ENCODE measurements around the gene EDAR. TPM values are rescaled to one million over a fixed set of nuclear protein-coding genes. Genes with fewer than 3 reads are reported as not detected.

The EDAR gene
- total RNA-seq, 1 donor from 2014 or later, result 0.24 TPM

DNA sequence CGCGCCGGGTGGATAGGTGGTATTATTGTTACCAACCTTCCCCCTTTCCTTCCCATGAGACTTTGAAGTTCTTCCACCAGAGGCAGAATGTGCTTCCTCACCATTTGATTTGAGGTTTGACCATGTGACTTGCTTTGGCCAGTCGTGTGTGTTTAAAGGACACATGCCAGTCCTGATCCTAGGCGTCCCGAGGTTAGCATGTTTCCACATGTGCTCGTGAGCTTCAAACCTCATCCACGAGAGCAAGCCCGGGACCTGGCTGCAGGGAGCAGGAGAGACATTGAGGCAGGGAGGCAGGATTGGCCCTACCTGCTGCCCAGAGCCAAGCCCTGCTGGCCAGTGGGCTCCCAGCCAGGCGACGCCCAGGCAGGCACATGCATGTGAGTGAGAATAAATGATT, 27.4 kb upstream of the EDAR start:
- Mint-ChIP-seq H3K4me3 (ENCODE audit: low read depth) (no peak overlapping the region), H3K27ac (no peak overlapping the region), H3K9me3 (ENCODE audit: low read depth) (no peaks in the 10 kb centered on the region), H3K4me1 (ENCODE audit: low read depth) (peaks cover 8% of the 10 kb centered on the region), H3K27me3 (peaks cover 24% of the 10 kb centered on the region), H3K36me3 (ENCODE audit: insufficient read depth) (no peaks in the 10 kb centered on the region)
- TF ChIP-seq CTCF (IDR thresholded peaks at IDR 0.05; ENCODE audit: unreplicated experiment), result no peak
- DNase-seq (ENCODE audit: low spot score, unreplicated experiment), result no peak

GRCh38 chr2:109014476-109014875, 25.5 kb upstream of the EDAR start:
- no peaks in the 10 kb centered on the region for H3K36me3 Mint-ChIP-seq (ENCODE audit: insufficient read depth)
- TF ChIP-seq CTCF (IDR thresholded peaks at IDR 0.05; ENCODE audit: unreplicated experiment), result no peak
- no peak overlapping the region for H3K27ac Mint-ChIP-seq
- no peak overlapping the region for H3K4me3 Mint-ChIP-seq (ENCODE audit: low read depth)
- H3K4me1 Mint-ChIP-seq (ENCODE audit: low read depth), result no peaks in the 10 kb centered on the region
- no peaks in the 10 kb centered on the region for H3K9me3 Mint-ChIP-seq (ENCODE audit: low read depth)
- DNase-seq (ENCODE audit: low spot score, unreplicated experiment), result no peak
- peaks cover 19% of the 10 kb centered on the region for H3K27me3 Mint-ChIP-seq

DNA sequence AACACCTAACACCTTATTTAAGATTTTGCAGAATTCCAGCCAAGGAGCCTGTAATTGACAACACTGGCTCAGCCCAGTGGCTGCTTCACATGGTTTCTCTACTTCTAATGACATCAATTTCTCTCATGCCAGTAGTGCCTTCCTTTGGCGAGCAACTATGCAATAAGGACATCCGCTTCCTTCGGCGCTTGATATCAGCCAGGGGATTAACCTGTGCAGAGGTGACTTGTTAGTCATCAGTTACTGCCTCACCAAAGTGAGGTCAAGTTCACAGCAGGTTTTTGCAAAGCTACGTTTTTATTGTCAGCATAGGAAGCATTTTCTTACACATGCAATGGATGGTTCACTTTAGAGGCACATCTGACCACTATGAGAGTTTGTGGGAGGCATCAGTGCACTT, 24.0 kb upstream of the EDAR start:
- Mint-ChIP-seq H3K4me3 (ENCODE audit: low read depth) (no peak overlapping the region), H3K27ac (no peak overlapping the region), H3K4me1 (ENCODE audit: low read depth) (no peaks in the 10 kb centered on the region), H3K9me3 (ENCODE audit: low read depth) (no peaks in the 10 kb centered on the region), H3K36me3 (ENCODE audit: insufficient read depth) (no peaks in the 10 kb centered on the region), H3K27me3 (peaks cover 14% of the 10 kb centered on the region)
- no peak for DNase-seq (ENCODE audit: low spot score, unreplicated experiment)
- TF ChIP-seq CTCF (IDR thresholded peaks at IDR 0.05; ENCODE audit: unreplicated experiment), result no peak

- Mint-ChIP-seq H3K27me3 (peaks cover 10% of the 10 kb centered on the region), H3K4me3 (ENCODE audit: low read depth) (no peak overlapping the region), H3K9me3 (ENCODE audit: low read depth) (no peaks in the 10 kb centered on the region), H3K4me1 (ENCODE audit: low read depth) (no peaks in the 10 kb centered on the region), H3K27ac (no peak overlapping the region), H3K36me3 (ENCODE audit: insufficient read depth) (no peaks in the 10 kb centered on the region)
- TF ChIP-seq CTCF (IDR thresholded peaks at IDR 0.05; ENCODE audit: unreplicated experiment), result no peak
- no peak for DNase-seq (ENCODE audit: low spot score, unreplicated experiment)
Observed at GRCh38 chr2:109009920-109010610, 21.0 kb upstream of the EDAR start.

GRCh38 chr2:109006971-109007370, 18.0 kb upstream of the EDAR start:
- no peaks in the 10 kb centered on the region for H3K9me3 Mint-ChIP-seq (ENCODE audit: low read depth)
- H3K27ac Mint-ChIP-seq, result no peak overlapping the region
- no peaks in the 10 kb centered on the region for H3K4me1 Mint-ChIP-seq (ENCODE audit: low read depth)
- H3K27me3 Mint-ChIP-seq, result peaks cover 13% of the 10 kb centered on the region
- TF ChIP-seq CTCF (IDR thresholded peaks at IDR 0.05; ENCODE audit: unreplicated experiment), result no peak
- no peak overlapping the region for H3K4me3 Mint-ChIP-seq (ENCODE audit: low read depth)
- H3K36me3 Mint-ChIP-seq (ENCODE audit: insufficient read depth), result no peaks in the 10 kb centered on the region
- no peak for DNase-seq (ENCODE audit: low spot score, unreplicated experiment)

All from progenitor cell of endocrine pancreas (in vitro differentiated cells).